B cell (primary cell): Measurements from ENCODE around the gene DGCR2.

Source experiments
- EZH2 ChIP-seq: IDR thresholded peaks from 2 replicates; pipeline ENCODE4 v1.6.1; 2012; ENCODE audit warnings: borderline replicate concordance, low read depth, mild to moderate bottlenecking, moderate library complexity, low read length; ENCODE audit not compliant: insufficient read depth, poor library complexity, severe bottlenecking
- TF ChIP-seq, protein P1 (sequence below): fragments of 200-600 bp; IDR thresholded peaks from one replicate; pipeline ENCODE4 v1.8.0; 2022; ENCODE audit warnings: antibody characterized with exemption, mild to moderate bottlenecking

DNA sequence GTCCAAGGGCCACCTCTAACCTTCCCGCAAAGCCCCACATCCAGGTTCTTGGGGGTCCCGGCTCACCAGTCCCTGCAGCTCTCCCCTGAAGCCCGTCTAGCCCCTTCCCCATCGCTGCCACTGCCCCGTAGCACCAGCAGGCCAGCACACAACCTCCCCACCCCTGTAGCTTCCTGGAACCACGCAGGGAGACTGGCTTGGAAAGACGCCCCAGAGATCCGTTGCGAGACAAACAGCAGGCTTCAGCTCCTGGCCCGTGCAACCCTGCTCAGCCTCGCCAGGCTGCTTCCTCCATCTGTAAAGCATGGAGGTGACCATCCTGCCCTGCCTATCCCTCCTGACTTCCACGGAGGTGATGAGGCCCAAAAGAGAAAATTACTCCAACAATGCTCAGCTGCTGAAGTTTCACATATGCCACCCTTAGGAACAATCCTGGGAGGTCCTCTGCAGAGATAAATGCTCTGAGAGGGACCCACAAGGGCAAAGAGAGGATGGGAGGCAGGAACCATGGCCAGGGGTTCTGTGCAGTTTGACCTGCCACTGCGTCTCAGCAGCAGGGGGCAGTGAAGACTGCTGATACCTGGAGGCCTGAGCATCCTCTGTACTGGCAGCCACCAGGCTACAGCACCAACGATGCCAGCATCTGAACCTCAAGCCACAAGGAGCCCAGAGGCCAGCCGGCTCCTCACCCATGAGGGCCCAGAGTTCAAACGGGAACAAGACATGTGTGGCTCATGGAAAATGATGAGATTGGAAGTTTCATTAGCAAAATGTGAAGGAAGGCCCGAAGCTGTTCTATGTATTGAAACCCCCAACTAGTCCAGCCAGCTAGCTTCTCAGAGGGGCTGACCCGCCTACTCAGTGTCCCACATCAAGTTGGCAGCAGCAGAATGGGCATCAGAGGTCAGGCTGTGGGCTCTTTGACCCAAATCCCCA lies 16.1 kb downstream of the DGCR2 start:
- TF ChIP-seq, protein P1, sequence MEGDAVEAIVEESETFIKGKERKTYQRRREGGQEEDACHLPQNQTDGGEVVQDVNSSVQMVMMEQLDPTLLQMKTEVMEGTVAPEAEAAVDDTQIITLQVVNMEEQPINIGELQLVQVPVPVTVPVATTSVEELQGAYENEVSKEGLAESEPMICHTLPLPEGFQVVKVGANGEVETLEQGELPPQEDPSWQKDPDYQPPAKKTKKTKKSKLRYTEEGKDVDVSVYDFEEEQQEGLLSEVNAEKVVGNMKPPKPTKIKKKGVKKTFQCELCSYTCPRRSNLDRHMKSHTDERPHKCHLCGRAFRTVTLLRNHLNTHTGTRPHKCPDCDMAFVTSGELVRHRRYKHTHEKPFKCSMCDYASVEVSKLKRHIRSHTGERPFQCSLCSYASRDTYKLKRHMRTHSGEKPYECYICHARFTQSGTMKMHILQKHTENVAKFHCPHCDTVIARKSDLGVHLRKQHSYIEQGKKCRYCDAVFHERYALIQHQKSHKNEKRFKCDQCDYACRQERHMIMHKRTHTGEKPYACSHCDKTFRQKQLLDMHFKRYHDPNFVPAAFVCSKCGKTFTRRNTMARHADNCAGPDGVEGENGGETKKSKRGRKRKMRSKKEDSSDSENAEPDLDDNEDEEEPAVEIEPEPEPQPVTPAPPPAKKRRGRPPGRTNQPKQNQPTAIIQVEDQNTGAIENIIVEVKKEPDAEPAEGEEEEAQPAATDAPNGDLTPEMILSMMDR: peak; percentile 39
- TF ChIP-seq EZH2: no peak
